Activated CD8-positive, alpha-beta memory T cell treated with anti-CD3 and anti-CD28 coated beads, Interleukin-2, amount 50 U/mL, for 1 hour (primary cell): Measurements from ENCODE around the gene HSP90AB1.

Experiments used
- DNase-seq: peaks from one replicate; pipeline ENCODE4 v3.0.0-alpha.2; 2020; ENCODE audit errors: extremely low read depth

Gene HSP90AB1

GRCh38 chr6:44255871-44256774, 9.2 kb downstream of the HSP90AB1 start:
- no peak for DNase-seq

DNA sequence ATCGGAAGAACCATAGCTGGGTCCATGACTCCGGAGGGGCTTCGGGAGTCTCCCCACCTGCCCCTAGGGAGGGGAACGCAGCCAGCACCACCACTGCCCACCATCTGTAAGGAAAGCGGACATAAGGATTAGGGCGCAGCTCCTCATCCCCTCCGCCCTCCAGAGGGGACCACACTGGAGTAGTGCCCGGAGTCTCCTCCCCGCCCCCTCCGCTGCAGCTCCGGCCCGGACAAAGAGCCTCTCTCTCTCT, 9.8 kb downstream of the HSP90AB1 start:
- no peak for DNase-seq

DNA sequence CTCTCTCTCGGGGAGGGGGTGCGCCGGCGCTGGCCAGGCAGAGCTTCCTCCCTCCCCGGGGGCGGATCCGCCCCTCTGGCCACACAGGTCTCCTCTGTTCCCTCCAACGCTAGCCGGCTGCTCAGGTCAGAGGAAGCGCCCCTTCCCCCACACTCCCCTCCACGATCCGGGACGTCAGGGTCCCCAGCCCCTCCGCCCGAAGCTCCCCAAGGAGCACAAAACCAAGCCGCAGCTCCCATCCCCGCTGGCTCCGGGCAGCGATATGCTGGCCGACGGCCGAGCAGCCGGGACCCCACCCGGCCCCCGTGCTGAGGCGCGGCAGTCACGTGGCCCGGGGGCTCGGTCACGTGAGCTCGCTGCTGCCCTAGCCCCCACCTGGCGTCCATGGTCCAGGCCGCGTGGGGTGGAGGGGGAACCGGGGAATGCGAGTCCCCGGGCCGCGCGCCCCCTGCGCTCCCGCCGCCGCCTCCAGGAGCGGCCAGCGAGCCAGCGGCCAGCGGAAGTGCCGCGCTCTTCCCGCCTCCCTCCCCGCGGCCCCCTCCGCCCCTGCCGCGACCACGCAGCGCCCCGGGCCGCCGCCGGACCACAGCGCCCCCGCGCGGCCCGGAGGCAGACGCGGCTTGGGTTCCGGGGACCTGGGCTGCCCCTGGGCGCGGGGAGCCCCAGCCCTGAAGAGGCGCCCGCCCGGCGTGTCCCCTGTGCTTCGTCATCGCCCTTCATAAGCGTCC, 10.3 kb downstream of the HSP90AB1 start, which contains the start of gene SLC35B2:
SLC35B2 (minus strand) TSS at position 504 of the 728 bp plus-strand sequence; CDS start at position 386, 118 bp downstream.
- no peak for DNase-seq

DNA sequence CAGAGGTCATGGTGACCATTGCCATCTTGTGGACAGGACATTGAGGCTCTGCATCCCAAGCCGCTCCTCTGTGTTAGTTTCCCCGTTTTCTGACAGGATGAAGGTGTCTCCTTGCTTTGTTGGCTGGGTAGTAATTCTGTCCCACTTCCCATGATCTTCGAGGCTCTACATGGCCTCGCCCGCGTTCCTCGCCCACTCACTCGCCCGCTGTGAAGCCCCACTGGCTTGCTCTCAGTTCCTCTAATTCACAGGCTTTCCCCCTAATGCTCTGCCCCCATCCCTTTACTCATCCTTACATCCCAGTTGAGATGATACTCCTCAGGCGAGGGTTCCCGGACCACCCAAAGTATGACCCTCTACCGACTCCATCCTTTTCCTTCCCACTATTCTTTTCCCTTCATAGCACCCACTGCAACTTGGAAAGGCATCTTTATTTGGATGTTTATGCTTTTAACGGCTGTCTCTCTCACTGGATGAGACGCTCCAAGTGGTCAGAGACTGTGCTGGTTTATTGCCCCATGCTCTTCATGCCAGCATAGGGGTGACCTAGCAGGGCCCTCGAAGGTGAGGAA, 10.9 kb downstream of the HSP90AB1 start:
- DNase-seq, result no peak

DNA sequence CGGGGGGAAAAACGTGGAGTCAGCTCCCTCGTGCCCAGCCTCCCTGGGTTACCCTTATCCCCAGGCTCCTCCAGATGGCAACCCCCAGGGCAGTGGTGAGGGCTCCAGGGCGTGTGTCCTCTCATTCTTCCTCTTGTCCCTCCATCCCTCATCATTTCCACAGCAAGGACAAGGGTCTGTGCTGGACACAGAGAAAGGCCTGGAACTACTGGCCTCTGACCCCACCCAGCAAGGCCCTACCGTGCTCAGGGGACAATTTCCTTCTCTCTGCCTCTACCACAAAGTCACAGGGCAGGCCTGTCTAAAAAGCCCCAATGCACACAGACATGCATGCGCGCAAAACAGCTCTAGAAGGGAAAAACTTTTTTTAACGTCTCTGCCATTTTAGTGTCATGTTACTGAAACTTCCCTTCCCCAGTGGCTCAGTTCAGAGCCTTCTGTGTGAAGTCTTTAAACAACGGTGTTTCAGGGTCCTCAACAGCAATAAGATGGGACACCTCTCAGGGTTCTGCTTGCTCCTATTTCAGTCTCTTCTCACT, 11.5 kb downstream of the HSP90AB1 start:
- no peak for DNase-seq

DNA sequence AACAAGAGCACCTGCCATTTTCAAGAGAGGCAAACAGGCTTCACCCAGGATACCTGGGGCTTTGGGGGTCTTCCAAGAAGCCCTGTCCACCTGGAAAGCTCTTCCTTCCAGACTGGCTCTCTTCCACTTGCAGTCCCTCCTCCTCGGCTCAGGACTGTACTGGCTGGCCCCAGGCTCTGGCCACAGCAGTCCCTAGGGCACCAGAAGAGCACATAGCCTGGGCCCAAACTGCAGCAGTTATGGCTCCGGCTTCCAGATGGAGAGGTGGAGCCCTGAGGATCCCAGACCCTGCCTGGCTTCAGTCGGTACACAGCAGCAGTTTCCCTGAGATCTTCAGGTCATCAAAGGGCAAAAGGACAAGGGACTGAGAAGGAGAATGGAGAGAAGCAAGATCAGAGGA, 12.0 kb downstream of the HSP90AB1 start:
- no peak for DNase-seq

- no peak for DNase-seq
Measured at GRCh38 chr6:44260011-44260410, 13.1 kb downstream of the HSP90AB1 start.

DNA sequence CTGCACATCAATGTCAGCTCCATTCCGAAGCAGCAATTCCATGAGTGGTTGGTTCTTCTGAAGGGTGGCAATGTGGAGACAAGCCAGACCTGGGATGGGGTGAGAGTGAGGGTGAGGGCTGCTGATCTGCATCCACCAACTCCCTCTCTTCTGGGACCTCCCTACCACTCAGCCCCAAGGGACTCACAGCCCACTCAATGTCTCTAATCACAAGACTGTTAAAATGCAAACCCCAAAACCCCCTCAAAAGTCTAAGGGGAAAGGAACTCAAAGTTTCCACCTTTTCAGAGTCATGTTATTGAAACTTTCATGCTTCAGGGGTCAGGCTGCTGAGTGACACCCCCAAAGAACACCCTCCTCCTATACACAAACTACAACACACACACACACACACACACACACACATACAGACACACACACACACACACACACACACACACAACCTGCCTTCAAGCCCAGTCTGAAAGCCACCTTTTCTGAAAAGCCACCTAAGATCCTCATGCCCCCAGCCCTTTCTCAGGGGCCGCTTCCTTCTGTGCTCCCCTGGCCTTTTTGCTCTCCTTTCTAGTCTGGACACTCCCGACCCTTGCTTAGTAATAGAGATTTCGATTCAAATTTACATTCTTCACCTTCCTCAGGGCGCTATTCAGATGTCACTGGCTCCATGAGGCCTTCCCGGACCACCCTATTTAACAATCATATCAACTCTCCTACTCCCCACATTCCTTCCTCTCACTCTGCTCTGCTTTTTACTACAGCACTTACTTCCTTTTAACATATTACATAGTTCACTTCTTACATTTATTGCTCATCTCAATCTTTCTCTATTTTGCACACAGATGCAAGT, 13.8 kb downstream of the HSP90AB1 start:
- no peak for DNase-seq

GRCh38 chr6:44261581-44261980, 14.7 kb downstream of the HSP90AB1 start:
- DNase-seq, result no peak

GRCh38 chr6:44262467-44263353, 15.8 kb downstream of the HSP90AB1 start:
- DNase-seq, result no peak

- DNase-seq, result no peak
Measured at GRCh38 chr6:44263354-44264100, 16.6 kb downstream of the HSP90AB1 start.

DNA sequence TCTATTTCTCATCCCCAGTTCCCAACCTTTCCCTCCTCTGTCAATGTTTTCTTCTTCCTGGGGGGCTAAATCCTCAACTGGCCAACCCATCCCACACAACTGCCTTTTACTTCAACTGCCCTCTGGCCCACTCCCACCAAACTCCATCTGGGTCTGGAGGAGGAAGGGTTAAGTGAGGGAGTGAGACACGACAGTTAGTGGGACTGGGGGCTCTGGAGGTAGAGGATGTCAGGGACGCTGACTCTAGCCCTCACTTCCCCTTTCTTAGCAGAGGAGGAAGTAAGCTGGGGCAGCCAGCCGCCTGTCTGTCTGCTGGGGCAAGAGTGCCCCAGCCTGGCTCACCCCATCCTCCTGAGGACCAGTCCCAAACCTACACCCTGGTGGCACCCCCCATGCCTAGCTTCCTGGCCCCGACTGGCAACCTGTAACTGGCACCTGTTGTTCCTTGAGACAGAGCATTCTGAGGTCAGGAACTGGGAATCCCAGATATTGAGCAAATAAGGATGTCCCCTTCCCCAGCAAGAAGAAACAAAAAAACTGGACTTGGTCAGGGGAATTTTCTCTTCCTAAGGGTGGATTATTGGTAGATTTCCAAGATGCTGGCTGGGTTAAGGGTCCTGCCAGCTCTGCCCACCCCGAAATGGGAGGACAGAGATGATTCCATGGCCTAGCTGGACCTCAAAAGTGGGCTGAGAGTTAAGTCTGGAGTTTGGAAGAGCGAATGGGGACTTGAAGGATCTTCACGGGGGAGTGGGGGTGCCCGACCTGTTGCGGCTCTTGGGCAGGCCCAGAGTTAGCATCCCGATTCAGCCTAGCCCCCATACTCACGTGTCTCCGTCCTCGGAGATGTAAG, 17.5 kb downstream of the HSP90AB1 start:
- DNase-seq, result no peak

GRCh38 chr6:44265007-44265721, 18.3 kb downstream of the HSP90AB1 start, which contains the start of gene NFKBIE:
NFKBIE (minus strand) TSS chr6:44265551; CDS start chr6:44265346, 205 bp downstream.
- peak; percentile 73 for DNase-seq

- DNase-seq, result no peak
Measured at GRCh38 chr6:44265722-44266233, 18.9 kb downstream of the HSP90AB1 start.

DNA sequence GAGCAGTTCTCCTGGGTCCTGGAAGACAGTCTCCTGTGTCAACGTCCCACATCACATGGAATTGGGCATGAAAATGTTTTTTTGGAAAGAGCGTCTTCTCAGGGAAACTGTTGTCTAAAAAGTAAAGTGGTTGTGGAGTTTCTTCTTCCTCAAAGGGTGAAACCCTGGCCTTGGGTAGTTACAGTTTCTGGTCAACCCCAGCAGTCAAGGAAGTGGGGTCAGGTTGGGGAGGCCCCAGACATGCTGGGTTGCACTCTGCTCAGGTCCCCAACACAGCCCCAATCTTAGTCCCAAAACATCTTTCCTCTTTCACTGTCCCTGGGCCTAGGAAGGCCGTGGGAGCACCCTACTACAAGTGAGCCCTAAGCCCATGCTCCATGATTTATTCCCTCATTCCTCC, 19.4 kb downstream of the HSP90AB1 start:
- DNase-seq, result no peak

GRCh38 chr6:44267252-44267651, 20.4 kb downstream of the HSP90AB1 start:
- DNase-seq, result no peak

DNA sequence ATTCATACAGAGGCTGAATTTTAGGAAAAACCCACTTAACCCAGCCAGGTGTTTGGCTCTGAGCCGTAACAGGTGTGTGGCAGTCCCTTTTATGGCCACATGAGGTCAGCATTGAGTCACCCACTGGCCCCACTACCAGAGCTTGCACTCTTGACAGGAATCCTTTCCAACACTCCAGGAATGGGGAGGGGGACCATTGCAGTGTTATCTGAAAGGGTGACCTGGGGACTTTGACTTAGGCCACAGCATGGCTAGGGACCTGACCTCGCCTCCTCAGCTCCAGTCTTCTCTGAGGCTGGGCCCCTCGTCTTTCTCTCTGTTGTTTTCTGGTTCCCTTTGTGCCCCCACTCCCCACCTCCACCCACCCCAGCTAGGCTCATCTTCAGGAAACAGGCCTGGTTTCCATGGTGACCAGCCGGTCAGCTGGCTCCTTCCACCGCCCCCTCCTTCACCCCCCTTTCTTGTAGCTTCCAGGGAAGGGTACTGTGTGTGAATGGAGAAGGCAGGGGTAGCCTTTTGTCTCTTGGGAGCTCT, 21.3 kb downstream of the HSP90AB1 start:
- no peak for DNase-seq
